K562 (cell line): Measurements from ENCODE around the gene IFRD1. TPM values are rescaled to one million over a fixed set of nuclear protein-coding genes. Genes with fewer than 3 reads are reported as not detected.
A peak's percentile ranks its signal among the peaks of the same experiment; 100 is the strongest.

ENCODE experiments used
- BCOR ChIP-seq: fragments of 450-650 bp; IDR thresholded peaks from 2 replicates; pipeline ENCODE4 v1.6.1; 2016
- CBX2 ChIP-seq: fragments of 200-600 bp; sonication (generic); IDR thresholded peaks from one replicate; pipeline ENCODE4 v1.6.1; 2012; ENCODE audit warnings: mild to moderate bottlenecking, low read length, inconsistent platforms; ENCODE audit not compliant: insufficient read depth, poor library complexity, severe bottlenecking
- ERF ChIP-seq: fragments of 450-650 bp; formaldehyde crosslinking; IDR thresholded peaks from 2 replicates; pipeline ENCODE4 v1.4.0; 2020; ENCODE audit warnings: mild to moderate bottlenecking, mixed read lengths
- ETV1 ChIP-seq: fragments of 450-650 bp; conservative IDR thresholded peaks from 2 replicates; pipeline ENCODE4 v1.6.1; 2016; ENCODE audit warnings: missing genetic modification characterization, control low read depth, low read depth, missing compliant biosample characterization
- FOXM1 ChIP-seq, 2 experiments: fragments of 450-650 bp in 1 of 2; sonication (generic) in 1 of 2; formaldehyde crosslinking in 1 of 2; IDR thresholded peaks; 2 replicates each; pipeline versions ENCODE4 v1.6.1 to v1.9.0; 2017 to 2022; ENCODE audit warnings: low read depth in 2 of 2, mild to moderate bottlenecking in 2 of 2, missing genetic modification reagents in 1 of 2, moderate library complexity in 1 of 2
- KLF13 ChIP-seq: fragments of 450-650 bp; IDR thresholded peaks from 2 replicates; pipeline ENCODE4 v1.6.1; 2016; ENCODE audit warnings: missing genetic modification characterization, low read depth, mild to moderate bottlenecking, missing compliant biosample characterization, moderate library complexity, borderline replicate concordance
- MEIS2 ChIP-seq: fragments of 450-650 bp; IDR thresholded peaks from 2 replicates; pipeline ENCODE4 v1.6.1; 2014; ENCODE audit warnings: mild to moderate bottlenecking; ENCODE audit not compliant: partially characterized antibody
- MYNN ChIP-seq, 2 experiments: sonication (generic); formaldehyde crosslinking in 1 of 2; IDR thresholded peaks; 2 replicates each; pipeline versions ENCODE4 v1.5.0 to v1.6.1; 2016 to 2020; ENCODE audit warnings: antibody characterized with exemption in 1 of 2, missing genetic modification reagents in 1 of 2
- RB1 ChIP-seq: fragments of 450-650 bp; IDR thresholded peaks from 2 replicates; pipeline ENCODE4 v1.6.1; 2017; ENCODE audit warnings: low read depth, mild to moderate bottlenecking
- RBM39 ChIP-seq: fragments of 200-400 bp; formaldehyde crosslinking; optimal IDR thresholded peaks from 2 replicates; pipeline ENCODE3; 2018; ENCODE audit warnings: low read depth, low read length
- ZBTB33 ChIP-seq: sonication (generic); formaldehyde crosslinking; IDR thresholded peaks from 2 replicates; pipeline ENCODE4 v1.8.1; 2023; ENCODE audit warnings: mild to moderate bottlenecking, missing genetic modification reagents
- ZNF184 ChIP-seq: sonication (generic); formaldehyde crosslinking; IDR thresholded peaks from 2 replicates; pipeline ENCODE4 v1.5.0; 2020; ENCODE audit warnings: missing genetic modification reagents
- ZNF316 ChIP-seq: fragments of 450-650 bp; IDR thresholded peaks from 2 replicates; pipeline ENCODE4 v1.6.1; 2016
- polyA plus RNA-seq, 8 experiments: library from polyadenylated mRNA; depleted of rRNA in 4 of 8; stranded (reverse) in 5 of 8; unstranded in 3 of 8; fragments of >200 nt; fragmentation: Nextera tagmentation in 2 of 8; fragmentation: Illumina TruSeq in 1 of 8; extraction: Ambion mirVana in 2 of 8; extraction: Trizol in 1 of 8; gene quantifications; 2 replicates each; pipeline versions ENCODE4 v1.2.1 to v1.2.3, GENCODE V29; 2011 to 2014; ENCODE audit warnings: inconsistent platforms in 1 of 8, missing spikeins in 1 of 8
- total RNA-seq, 7 experiments: library from RNA; depleted of rRNA in 6 of 7; stranded (reverse); fragments of >200 nt in 6 of 7; fragmentation: Illumina TruSeq in 2 of 7; extraction: Trizol in 2 of 7; gene quantifications; 2 replicates each; pipeline versions ENCODE4 v1.2.1 to v1.2.3, GENCODE V29; 2011 to 2021; ENCODE audit warnings: low replicate concordance in 1 of 7
- TF ChIP-seq, protein P1 (sequence below), 2 experiments: fragments of 450-650 bp; formaldehyde crosslinking in 1 of 2; IDR thresholded peaks; 2 replicates each; pipeline versions ENCODE4 v1.4.0 to v1.6.1; 2014 to 2020; ENCODE audit warnings: mild to moderate bottlenecking in 2 of 2, borderline replicate concordance in 1 of 2, low read depth in 1 of 2

The IFRD1 gene
- total and polyA plus RNA-seq, 9 of the 15 experiments (the other 6 are each of a cell fraction or from before 2014, with no cell fraction given), result 27.6 to 81.8 (median 68.1) TPM

GRCh38 chr7:112449902-112450806, at the start of gene IFRD1 (continued):
- TF ChIP-seq, protein P1, sequence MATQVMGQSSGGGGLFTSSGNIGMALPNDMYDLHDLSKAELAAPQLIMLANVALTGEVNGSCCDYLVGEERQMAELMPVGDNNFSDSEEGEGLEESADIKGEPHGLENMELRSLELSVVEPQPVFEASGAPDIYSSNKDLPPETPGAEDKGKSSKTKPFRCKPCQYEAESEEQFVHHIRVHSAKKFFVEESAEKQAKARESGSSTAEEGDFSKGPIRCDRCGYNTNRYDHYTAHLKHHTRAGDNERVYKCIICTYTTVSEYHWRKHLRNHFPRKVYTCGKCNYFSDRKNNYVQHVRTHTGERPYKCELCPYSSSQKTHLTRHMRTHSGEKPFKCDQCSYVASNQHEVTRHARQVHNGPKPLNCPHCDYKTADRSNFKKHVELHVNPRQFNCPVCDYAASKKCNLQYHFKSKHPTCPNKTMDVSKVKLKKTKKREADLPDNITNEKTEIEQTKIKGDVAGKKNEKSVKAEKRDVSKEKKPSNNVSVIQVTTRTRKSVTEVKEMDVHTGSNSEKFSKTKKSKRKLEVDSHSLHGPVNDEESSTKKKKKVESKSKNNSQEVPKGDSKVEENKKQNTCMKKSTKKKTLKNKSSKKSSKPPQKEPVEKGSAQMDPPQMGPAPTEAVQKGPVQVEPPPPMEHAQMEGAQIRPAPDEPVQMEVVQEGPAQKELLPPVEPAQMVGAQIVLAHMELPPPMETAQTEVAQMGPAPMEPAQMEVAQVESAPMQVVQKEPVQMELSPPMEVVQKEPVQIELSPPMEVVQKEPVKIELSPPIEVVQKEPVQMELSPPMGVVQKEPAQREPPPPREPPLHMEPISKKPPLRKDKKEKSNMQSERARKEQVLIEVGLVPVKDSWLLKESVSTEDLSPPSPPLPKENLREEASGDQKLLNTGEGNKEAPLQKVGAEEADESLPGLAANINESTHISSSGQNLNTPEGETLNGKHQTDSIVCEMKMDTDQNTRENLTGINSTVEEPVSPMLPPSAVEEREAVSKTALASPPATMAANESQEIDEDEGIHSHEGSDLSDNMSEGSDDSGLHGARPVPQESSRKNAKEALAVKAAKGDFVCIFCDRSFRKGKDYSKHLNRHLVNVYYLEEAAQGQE (IDR thresholded peaks at IDR 0.05; ENCODE audit: borderline replicate concordance), result no peak
- TF ChIP-seq, protein P1 (CRISPR knock-in tag; IDR thresholded peaks at IDR 0.05; ENCODE audit: low read depth), result 0 out of 2 replicates have a peak, but pooled peaks have one; percentile 20
- no peak for TF ChIP-seq FOXM1 (IDR thresholded peaks at IDR 0.05; ENCODE audit: low read depth)
- no peak for TF ChIP-seq FOXM1 (CRISPR knock-in tag; IDR thresholded peaks at IDR 0.05; ENCODE audit: low read depth)
- TF ChIP-seq CBX2, result no peak
- TF ChIP-seq ETV1 (tag), result no peak
- peak; percentile 45; the same call in 1 of the 2 replicates for TF ChIP-seq MYNN (IDR thresholded peaks at IDR 0.05)
- no peak for TF ChIP-seq MYNN (CRISPR knock-in tag; IDR thresholded peaks at IDR 0.05)
- no peak for TF ChIP-seq MEIS2
- TF ChIP-seq ZNF184 (CRISPR knock-in tag), result no peak
- TF ChIP-seq ZNF316, result peak; percentile 51; the same call in 1 of the 2 replicates
- no peak for TF ChIP-seq RBM39
- TF ChIP-seq ZBTB33, result no peak
- no peak for TF ChIP-seq ERF
- peak; percentile 53; the same call in 1 of the 2 replicates for TF ChIP-seq BCOR
- TF ChIP-seq KLF13 (tag), result peak; percentile 68; the same call in 1 of the 2 replicates
- peak; percentile 12; the same call in 1 of the 2 replicates for TF ChIP-seq RB1
